A673 (cell line): ENCODE data around the gene FBLN1.
"Not testable (repeated sequence)": the region's sequence is repeated elsewhere in the genome, so short reads cannot be mapped to it uniquely, and the experiment has no call there.

Experiments used
- EZH2 ChIP-seq: fragments of 200-600 bp; sonication (generic); IDR thresholded peaks from 2 replicates; pipeline ENCODE4 v1.6.1; 2017; ENCODE audit warnings: borderline replicate concordance, low read depth, mild to moderate bottlenecking, mixed read lengths, antibody characterized with exemption, low read length; ENCODE audit not compliant: poor library complexity, severe bottlenecking
- TF ChIP-seq, protein P1 (sequence below): fragments of 300-800, 200-600 bp; sonication (generic); conservative IDR thresholded peaks from 2 replicates; pipeline ENCODE4 v1.5.1; 2017; ENCODE audit warnings: low read depth, mild to moderate bottlenecking, antibody characterized with exemption, low read length, moderate library complexity, mixed read lengths

GRCh38 chr22:45463691-45464090 lies 39.0 kb upstream of the FBLN1 start:
- TF ChIP-seq, protein P1, sequence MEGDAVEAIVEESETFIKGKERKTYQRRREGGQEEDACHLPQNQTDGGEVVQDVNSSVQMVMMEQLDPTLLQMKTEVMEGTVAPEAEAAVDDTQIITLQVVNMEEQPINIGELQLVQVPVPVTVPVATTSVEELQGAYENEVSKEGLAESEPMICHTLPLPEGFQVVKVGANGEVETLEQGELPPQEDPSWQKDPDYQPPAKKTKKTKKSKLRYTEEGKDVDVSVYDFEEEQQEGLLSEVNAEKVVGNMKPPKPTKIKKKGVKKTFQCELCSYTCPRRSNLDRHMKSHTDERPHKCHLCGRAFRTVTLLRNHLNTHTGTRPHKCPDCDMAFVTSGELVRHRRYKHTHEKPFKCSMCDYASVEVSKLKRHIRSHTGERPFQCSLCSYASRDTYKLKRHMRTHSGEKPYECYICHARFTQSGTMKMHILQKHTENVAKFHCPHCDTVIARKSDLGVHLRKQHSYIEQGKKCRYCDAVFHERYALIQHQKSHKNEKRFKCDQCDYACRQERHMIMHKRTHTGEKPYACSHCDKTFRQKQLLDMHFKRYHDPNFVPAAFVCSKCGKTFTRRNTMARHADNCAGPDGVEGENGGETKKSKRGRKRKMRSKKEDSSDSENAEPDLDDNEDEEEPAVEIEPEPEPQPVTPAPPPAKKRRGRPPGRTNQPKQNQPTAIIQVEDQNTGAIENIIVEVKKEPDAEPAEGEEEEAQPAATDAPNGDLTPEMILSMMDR, result not testable (repeated sequence)
- not testable (repeated sequence) for TF ChIP-seq EZH2
